DOHH2 (cell line): Measurements from ENCODE around the gene HIVEP3.

Source experiments
- H3F3A ChIP-seq: fragments of 200-600 bp; sonication (generic), shearing (Covaris generic); 2 replicates; pipeline ENCODE4 v1.6.0; 2016; ENCODE audit warnings: antibody characterized with exemption, mild to moderate bottlenecking; ENCODE audit not compliant: control insufficient read depth, insufficient read depth
- H3K27ac ChIP-seq: fragments of 200-600 bp; sonication (generic); 2 replicates; pipeline ENCODE4 v1.5.1; 2014; ENCODE audit warnings: low read depth, mild to moderate bottlenecking, low read length, moderate library complexity
- H3K27me3 ChIP-seq: fragments of 200-600 bp; sonication (generic); 2 replicates; pipeline ENCODE4 v1.6.1; 2014; ENCODE audit warnings: mild to moderate bottlenecking, low read length, mixed read lengths; ENCODE audit not compliant: control insufficient read depth
- H3K36me3 ChIP-seq: fragments of 200-600 bp; sonication (generic); 2 replicates; pipeline ENCODE4 v1.6.1; 2014; ENCODE audit warnings: mild to moderate bottlenecking, low read length, moderate library complexity, mixed read lengths; ENCODE audit not compliant: control insufficient read depth
- H3K4me1 ChIP-seq: fragments of 200-600 bp; sonication (generic); 2 replicates; pipeline ENCODE4 v1.6.1; 2014; ENCODE audit warnings: mild to moderate bottlenecking, low read length, mixed read lengths; ENCODE audit not compliant: control insufficient read depth
- H3K4me2 ChIP-seq: fragments of 200-600 bp; sonication (generic); 2 replicates; pipeline ENCODE4 v1.6.0; 2014; ENCODE audit warnings: mild to moderate bottlenecking, low read length, moderate library complexity
- H3K4me3 ChIP-seq: fragments of 200-600 bp; sonication (generic); 2 replicates; pipeline ENCODE4 v1.5.1; 2014; ENCODE audit warnings: mild to moderate bottlenecking, low read length, mixed read lengths
- H3K79me2 ChIP-seq: fragments of 200-600 bp; sonication (generic); 2 replicates; pipeline ENCODE4 v1.6.1; 2014; ENCODE audit warnings: mild to moderate bottlenecking, low read length, mixed read lengths; ENCODE audit not compliant: control insufficient read depth
- H3K9me2 ChIP-seq: fragments of 200-600 bp; sonication (generic); replicated peaks from 2 replicates; pipeline ENCODE4 v1.6.1; 2014; ENCODE audit warnings: mild to moderate bottlenecking, low read length, mixed read lengths; ENCODE audit not compliant: control insufficient read depth
- H3K9me3 ChIP-seq: fragments of 200-600 bp; sonication (generic); 2 replicates; pipeline ENCODE4 v1.6.1; 2014; ENCODE audit warnings: antibody characterized with exemption, low read length, mixed read lengths; ENCODE audit not compliant: control insufficient read depth, insufficient read depth
- H4K20me1 ChIP-seq: fragments of 200-600 bp; sonication (generic); 2 replicates; pipeline ENCODE4 v1.6.0; 2014; ENCODE audit warnings: low read depth, mild to moderate bottlenecking, antibody characterized with exemption, low read length, moderate library complexity; ENCODE audit not compliant: control insufficient read depth, insufficient read depth
- EZH2phosphoT487 ChIP-seq: fragments of 200-600 bp; sonication (generic); IDR thresholded peaks from 2 replicates; pipeline ENCODE4 v1.6.1; 2017; ENCODE audit warnings: borderline replicate concordance, mild to moderate bottlenecking, antibody characterized with exemption, low read length, moderate library complexity, mixed read lengths
- TF ChIP-seq, protein P1 (sequence below): fragments of 200-600 bp; sonication (generic); IDR thresholded peaks from one replicate; pipeline ENCODE4 v1.5.1; 2014; ENCODE audit warnings: antibody characterized with exemption, mild to moderate bottlenecking, low read depth, low read length; ENCODE audit not compliant: poor library complexity, severe bottlenecking

Gene HIVEP3

DNA sequence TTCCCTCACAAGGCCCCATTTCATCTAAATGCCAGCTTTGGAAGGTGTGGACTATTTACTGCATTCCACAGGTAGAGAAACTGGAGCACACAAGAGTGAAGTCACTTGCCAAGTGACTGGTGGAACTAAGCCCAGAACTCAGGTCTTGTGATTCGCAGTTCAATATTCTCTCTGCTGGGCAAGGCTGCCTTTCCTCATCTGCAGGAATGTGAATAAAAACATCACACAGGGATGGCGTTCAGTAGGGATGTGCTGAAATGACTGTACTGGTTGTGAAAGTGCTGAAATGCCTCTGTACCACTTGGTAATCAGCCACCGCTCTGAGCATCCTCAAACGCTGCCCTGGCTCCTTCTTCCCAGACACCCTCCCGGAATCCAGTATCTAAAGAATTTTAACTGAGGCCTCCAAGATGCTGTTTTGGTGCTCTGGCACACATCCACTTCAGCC is 145.6 kb downstream of the HIVEP3 start:
- no peak overlapping the region for H3K4me2 ChIP-seq
- no peaks in the 10 kb centered on the region for H3F3A ChIP-seq
- TF ChIP-seq EZH2phosphoT487, result no peak
- TF ChIP-seq, protein P1, sequence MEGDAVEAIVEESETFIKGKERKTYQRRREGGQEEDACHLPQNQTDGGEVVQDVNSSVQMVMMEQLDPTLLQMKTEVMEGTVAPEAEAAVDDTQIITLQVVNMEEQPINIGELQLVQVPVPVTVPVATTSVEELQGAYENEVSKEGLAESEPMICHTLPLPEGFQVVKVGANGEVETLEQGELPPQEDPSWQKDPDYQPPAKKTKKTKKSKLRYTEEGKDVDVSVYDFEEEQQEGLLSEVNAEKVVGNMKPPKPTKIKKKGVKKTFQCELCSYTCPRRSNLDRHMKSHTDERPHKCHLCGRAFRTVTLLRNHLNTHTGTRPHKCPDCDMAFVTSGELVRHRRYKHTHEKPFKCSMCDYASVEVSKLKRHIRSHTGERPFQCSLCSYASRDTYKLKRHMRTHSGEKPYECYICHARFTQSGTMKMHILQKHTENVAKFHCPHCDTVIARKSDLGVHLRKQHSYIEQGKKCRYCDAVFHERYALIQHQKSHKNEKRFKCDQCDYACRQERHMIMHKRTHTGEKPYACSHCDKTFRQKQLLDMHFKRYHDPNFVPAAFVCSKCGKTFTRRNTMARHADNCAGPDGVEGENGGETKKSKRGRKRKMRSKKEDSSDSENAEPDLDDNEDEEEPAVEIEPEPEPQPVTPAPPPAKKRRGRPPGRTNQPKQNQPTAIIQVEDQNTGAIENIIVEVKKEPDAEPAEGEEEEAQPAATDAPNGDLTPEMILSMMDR, result no peak

DNA sequence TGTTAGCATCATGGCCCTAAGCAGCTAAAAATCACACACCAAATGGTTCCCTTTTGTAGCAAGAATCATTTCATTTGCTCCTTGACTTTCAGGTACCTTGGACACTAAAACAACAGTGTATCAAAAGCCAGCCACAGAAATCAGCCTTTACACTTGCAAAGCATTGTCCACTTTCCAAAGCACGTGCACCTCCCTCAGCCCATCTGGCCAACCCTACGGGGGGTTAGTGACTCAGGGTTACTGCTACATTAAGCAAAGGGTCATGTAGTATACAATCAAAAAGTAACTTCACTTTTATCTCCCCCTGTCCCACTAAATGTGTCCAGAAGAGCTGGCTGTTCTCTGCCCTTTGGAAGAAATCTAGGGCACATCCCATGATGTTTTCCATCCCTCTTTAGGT is 149.7 kb downstream of the HIVEP3 start:
- H3K79me2 ChIP-seq, result no peaks in the 10 kb centered on the region

More for the DNA sequence above, 145.6 kb downstream of the HIVEP3 start:
- Histone ChIP-seq H3K36me3 (no peaks in the 10 kb centered on the region), H4K20me1 (no peaks in the 10 kb centered on the region), H3K27me3 (peaks cover 5% of the 10 kb centered on the region; the same call in 1 of the 2 replicates), H3K79me2 (no peaks in the 10 kb centered on the region), H3K4me1 (no peaks in the 10 kb centered on the region), H3K9me3 (no peaks in the 10 kb centered on the region), H3K4me3 (no peak overlapping the region), H3K27ac (no peak overlapping the region), H3K9me2 (no peaks in the 10 kb centered on the region)

DNA sequence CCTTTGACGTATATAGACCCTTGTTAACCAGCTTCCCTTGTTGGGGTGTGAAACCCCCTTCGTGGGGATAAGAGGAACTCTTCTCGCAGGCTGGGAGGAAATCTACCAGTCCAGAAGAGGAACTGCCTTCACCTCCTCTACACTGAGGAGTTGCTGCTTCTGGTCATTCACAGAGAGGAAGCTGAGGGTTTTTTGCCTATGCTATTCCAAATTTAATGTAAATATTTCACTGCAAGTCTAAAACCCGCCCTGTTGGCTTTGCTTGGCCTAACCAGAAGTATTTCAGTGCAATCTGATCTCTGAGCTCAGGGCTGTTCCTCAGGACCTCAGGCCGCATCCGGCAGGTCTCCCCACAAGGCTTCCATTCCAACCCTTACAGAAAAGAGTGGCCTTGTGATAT is 150.1 kb downstream of the HIVEP3 start:
- H3K9me3 ChIP-seq, result no peaks in the 10 kb centered on the region
- H3F3A ChIP-seq, result no peaks in the 10 kb centered on the region
- H3K4me3 ChIP-seq, result no peak overlapping the region
- H3K36me3 ChIP-seq, result no peaks in the 10 kb centered on the region
- H4K20me1 ChIP-seq, result no peaks in the 10 kb centered on the region
- TF ChIP-seq EZH2phosphoT487, result no peak
- no peak overlapping the region for H3K4me2 ChIP-seq
- no peaks in the 10 kb centered on the region for H3K79me2 ChIP-seq
- no peak overlapping the region for H3K27ac ChIP-seq
- H3K27me3 ChIP-seq, result peaks cover 7% of the 10 kb centered on the region; the same call in 1 of the 2 replicates
- H3K9me2 ChIP-seq, result no peaks in the 10 kb centered on the region
- peaks cover 13% of the 10 kb centered on the region for H3K4me1 ChIP-seq

More for the DNA sequence above, 149.7 kb downstream of the HIVEP3 start:
- Histone ChIP-seq H3K9me3 (no peaks in the 10 kb centered on the region), H3F3A (no peaks in the 10 kb centered on the region), H3K9me2 (no peaks in the 10 kb centered on the region), H3K4me1 (peaks cover 13% of the 10 kb centered on the region), H3K36me3 (no peaks in the 10 kb centered on the region), H3K4me2 (no peak overlapping the region), H3K4me3 (no peak overlapping the region), H3K27me3 (peaks cover 7% of the 10 kb centered on the region; the same call in 1 of the 2 replicates), H4K20me1 (no peaks in the 10 kb centered on the region), H3K27ac (no peak overlapping the region)
- TF ChIP-seq, protein P1, result no peak
- TF ChIP-seq EZH2phosphoT487, result no peak

DNA sequence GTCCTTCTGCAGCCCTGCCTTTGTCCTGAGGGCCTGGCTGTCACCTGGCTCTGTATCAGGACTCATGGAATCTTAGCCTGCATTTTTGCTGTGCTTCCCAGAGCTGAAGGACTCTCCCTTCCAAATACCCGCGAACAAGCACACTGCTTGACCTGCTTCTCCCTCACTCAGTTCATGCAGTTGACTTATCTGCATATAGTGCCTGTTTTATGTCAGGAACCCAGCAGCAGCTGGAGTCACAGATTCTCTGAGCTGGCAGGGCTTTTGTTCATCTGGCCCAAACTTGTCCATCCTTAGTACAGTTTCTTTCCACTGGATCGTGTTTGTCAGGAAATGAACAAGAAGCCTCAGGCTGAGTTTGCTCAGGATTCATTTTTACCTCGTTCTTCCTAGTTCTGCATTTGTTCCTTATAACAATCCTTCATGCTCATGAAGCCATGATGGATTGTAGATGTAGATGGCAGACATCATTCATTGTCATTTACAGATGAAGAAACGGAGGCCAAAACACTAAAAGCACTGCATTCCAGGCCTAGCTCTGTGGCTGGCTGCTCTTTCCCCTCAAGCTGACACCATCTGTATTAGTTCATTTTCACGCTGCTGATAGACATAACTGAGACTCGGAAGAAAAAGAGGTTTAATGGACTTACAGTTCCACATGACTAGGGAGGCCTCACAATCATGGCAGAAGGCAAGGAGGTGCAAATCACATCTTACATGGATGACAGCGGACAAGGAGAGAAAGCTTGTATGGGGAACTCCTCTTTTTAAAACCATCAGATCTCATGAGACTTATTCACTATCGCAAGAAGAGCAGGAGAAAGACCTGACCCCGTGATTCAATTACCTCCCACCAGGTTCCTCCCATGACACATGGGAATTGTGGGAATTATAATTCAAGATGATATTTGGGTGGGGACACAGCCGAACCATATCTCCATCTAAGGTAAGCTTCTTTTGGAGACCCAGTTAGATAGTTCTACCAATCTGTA is 150.9 kb downstream of the HIVEP3 start:
- no peak for TF ChIP-seq EZH2phosphoT487
- TF ChIP-seq, protein P1, result no peak
- Histone ChIP-seq H3K9me2 (no peaks in the 10 kb centered on the region), H3K27ac (no peak overlapping the region), H3K79me2 (no peaks in the 10 kb centered on the region), H3K4me1 (peaks cover 13% of the 10 kb centered on the region), H4K20me1 (no peaks in the 10 kb centered on the region), H3K4me3 (no peak overlapping the region), H3F3A (no peaks in the 10 kb centered on the region), H3K9me3 (peaks cover 4% of the 10 kb centered on the region), H3K36me3 (no peaks in the 10 kb centered on the region), H3K27me3 (peaks cover 7% of the 10 kb centered on the region; the same call in 1 of the 2 replicates), H3K4me2 (no peak overlapping the region)
